Activated CD4-positive, alpha-beta memory T cell treated with anti-CD3 and anti-CD28 coated beads, Interleukin-2, amount 10 ng/mL, durations not matched to agents 7 days and 5 days (primary cell): ENCODE measurements around the gene ELOF1. TPM values are rescaled to one million over a fixed set of nuclear protein-coding genes. Genes with fewer than 3 reads are reported as not detected.

Experiments used
- CTCF ChIA-PET: fragments of 350-600 bp; sonication (Branson Sonifier 250); formaldehyde crosslinking; loops from one replicate; lab custom pipeline; 2021; ENCODE audit warnings: antibody characterized with exemption, inconsistent platforms; lab: Charles Lee
- POLR2A ChIA-PET: fragments of 350-600 bp; sonication (Branson Sonifier 250); formaldehyde crosslinking; loops from one replicate; lab custom pipeline; 2021; ENCODE audit warnings: antibody characterized with exemption; lab: Charles Lee
- DNase-seq: peaks from one replicate; pipeline ENCODE4 v3.0.0-alpha.2; 2020
- H3K27ac Mint-ChIP-seq: one replicate; pipeline ENCODE4 v1.8.0; 2021; ENCODE audit warnings: mild to moderate bottlenecking, mixed read lengths
- H3K27me3 Mint-ChIP-seq: one replicate; pipeline ENCODE4 v1.8.0; 2021; ENCODE audit warnings: mixed read lengths
- H3K36me3 Mint-ChIP-seq: one replicate; pipeline ENCODE4 v1.8.0; 2021; ENCODE audit warnings: low read depth, mixed read lengths
- H3K4me1 Mint-ChIP-seq: one replicate; pipeline ENCODE4 v1.8.0; 2021; ENCODE audit warnings: mixed read lengths
- H3K4me3 Mint-ChIP-seq: one replicate; pipeline ENCODE4 v1.8.0; 2021; ENCODE audit warnings: mild to moderate bottlenecking, mixed read lengths
- H3K9me3 Mint-ChIP-seq: one replicate; pipeline ENCODE4 v1.8.0; 2021; ENCODE audit warnings: mixed read lengths
- total RNA-seq, 2 experiments: library from RNA; stranded (reverse); gene quantifications; one replicate each; pipeline ENCODE4 v1.2.3, GENCODE V29; 2021

Gene ELOF1
- total RNA-seq, 2 experiments from 2014 or later = 49.7 to 50.2 TPM

DNA sequence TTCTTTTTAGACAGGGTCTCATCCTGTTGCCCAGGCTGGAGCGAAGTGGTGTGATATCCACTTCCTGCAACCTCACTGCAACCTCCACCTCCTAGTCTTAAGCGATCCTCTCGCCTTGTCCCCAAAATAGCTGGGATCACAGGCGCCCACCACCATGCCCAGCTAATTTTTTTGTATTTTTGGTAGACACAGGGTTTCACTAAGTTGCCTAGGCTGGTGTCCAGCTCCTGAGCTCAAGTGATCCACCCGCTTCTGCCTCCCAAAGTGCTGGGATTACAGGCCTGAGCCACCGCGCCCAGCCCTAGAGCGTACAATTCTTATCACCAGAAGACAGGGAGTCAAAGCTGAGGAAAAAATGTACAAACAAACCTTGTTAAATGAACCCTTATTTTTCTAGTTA is 4.5 kb upstream of the ELOF1 start:
- Mint-ChIP-seq H3K4me1 (peaks cover 30% of the 10 kb centered on the region), H3K4me3 (no peak overlapping the region), H3K36me3 (no peaks in the 10 kb centered on the region), H3K9me3 (no peaks in the 10 kb centered on the region), H3K27me3 (no peaks in the 10 kb centered on the region), H3K27ac (no peak overlapping the region)
- POLR2A ChIA-PET = no interaction called here
- no peak for DNase-seq
- CTCF ChIA-PET = interaction anchor here (1.2 to 1.4 kb wide), 2 partner anchors 15 to 35 kb away, joined by 3 to 4 read pairs; partner anchors contain the start of gene ECSIT

GRCh38 chr19:11560404-11561051 is 1.5 kb upstream of the ELOF1 start:
- peaks cover 43% of the 10 kb centered on the region for H3K4me1 Mint-ChIP-seq
- peaks cover 10% of the 10 kb centered on the region for H3K36me3 Mint-ChIP-seq
- peak; percentile 64 for DNase-seq
- H3K27me3 Mint-ChIP-seq = no peaks in the 10 kb centered on the region
- H3K9me3 Mint-ChIP-seq = no peaks in the 10 kb centered on the region
- CTCF ChIA-PET = interaction anchor here (0.5 to 3.9 kb wide), 18 partner anchors 8 to 262 kb away, joined by 3 to 20 read pairs (median 3); partner anchors contain the start of genes ACP5, ECSIT, ODAD3 and PRKCSH
- H3K27ac Mint-ChIP-seq = peak overlapping the region; percentile 61
- peak overlapping the region; percentile 68 for H3K4me3 Mint-ChIP-seq
- POLR2A ChIA-PET = interaction anchor here (1.0 to 3.6 kb wide), 6 partner anchors 14 to 54 kb away, joined by 3 to 12 read pairs (median 4); no protein-coding TSS in a partner anchor

DNA sequence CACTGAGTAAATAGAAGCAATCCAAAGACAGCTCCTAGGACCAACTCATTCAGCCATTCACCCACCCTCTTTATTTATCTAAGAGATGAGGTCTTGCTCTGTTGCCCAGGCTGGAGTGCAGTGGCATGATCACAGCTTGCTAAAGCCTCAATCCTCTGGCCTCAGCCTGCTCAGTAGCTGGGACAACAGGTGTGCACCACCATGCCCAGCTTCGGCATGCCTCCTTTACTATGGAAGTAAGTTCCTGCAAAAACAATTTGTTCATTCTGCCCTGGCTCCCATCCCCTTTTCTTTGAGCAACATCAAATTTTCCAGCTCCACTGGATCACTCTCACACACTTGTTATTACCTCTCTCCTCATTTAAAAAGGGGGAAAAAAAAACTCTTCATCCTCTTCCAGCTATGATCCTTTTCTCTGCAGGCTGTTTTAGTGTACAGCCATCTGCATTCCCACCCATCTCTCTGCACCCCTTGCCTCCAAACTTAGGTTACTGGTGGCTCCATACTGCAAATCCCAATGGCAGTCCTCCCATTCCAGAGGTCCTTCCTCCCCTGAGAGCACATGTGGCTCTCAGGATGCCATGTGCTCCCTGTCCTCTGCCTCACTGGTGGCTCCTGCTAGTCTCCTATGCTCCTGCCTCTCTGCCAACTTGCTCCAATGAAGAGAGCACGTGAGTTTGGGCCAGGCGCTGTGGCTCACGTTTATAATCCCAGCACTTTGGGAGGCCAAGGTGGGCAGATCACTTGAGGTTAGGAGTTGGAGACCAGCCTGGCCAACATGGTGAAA is 2.2 kb downstream of the ELOF1 start:
- peaks cover 53% of the 10 kb centered on the region for H3K4me1 Mint-ChIP-seq
- no peak for DNase-seq
- H3K27ac Mint-ChIP-seq = no peak overlapping the region
- no peaks in the 10 kb centered on the region for H3K9me3 Mint-ChIP-seq
- H3K27me3 Mint-ChIP-seq = no peaks in the 10 kb centered on the region
- H3K36me3 Mint-ChIP-seq = peaks cover 25% of the 10 kb centered on the region
- POLR2A ChIA-PET = no interaction called here
- CTCF ChIA-PET = interaction anchor here (0.6 kb wide), 1 partner anchor 104 kb away, joined by 3 read pairs; no protein-coding TSS in a partner anchor
- peak overlapping the region; percentile 37 for H3K4me3 Mint-ChIP-seq

DNA sequence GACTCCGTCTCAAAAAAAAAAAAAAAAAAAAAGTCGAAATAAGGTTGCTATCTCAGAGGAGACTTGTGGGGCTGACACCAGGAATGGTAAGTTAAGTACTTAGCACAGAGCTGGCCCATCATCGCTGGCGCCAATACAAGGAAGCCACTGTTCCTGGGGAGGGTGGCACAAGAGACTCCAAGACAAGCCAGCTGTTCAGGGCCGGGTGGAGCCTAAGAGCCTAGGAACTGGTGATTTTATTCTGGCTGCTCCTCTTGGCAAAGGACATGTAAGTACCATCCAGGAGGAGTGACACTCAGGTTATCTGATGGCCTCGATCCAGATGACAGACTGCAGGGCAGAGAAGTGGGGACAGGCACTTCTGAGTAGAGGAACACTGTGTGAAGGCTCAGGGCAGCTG is 3.8 kb downstream of the ELOF1 start:
- Mint-ChIP-seq H3K4me3 (peak overlapping the region; percentile 11), H3K4me1 (peaks cover 44% of the 10 kb centered on the region), H3K27me3 (no peaks in the 10 kb centered on the region), H3K27ac (no peak overlapping the region), H3K9me3 (no peaks in the 10 kb centered on the region), H3K36me3 (peaks cover 25% of the 10 kb centered on the region)
- ChIA-PET CTCF (interaction anchor here (0.6 to 1.1 kb wide), 2 partner anchors 18 to 1118 kb away, joined by 3 read pairs; no protein-coding TSS in a partner anchor), POLR2A (no interaction called here)
- no peak for DNase-seq

DNA sequence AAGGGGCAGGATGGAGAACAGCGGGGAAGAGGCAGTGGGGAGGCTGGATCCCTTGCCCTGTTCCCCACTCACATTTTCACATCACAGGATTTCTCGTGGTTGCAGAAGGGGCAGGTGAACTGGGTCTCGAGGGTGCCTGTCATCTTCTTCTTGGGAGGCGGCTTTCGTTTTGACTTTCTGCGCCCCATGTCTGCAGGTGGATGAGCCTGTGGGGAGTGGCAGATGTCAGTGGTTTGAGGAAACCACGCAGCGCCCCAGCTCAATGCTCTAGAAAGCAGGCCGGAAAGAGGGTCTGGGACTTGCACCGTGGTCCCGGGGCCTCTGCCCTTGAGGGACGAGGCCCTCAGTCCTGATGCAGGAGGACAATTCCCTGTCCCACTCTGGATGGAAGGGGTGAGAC is 4.9 kb downstream of the ELOF1 start:
- no peaks in the 10 kb centered on the region for H3K27me3 Mint-ChIP-seq
- no peaks in the 10 kb centered on the region for H3K9me3 Mint-ChIP-seq
- DNase-seq = peak; percentile 38
- peaks cover 38% of the 10 kb centered on the region for H3K4me1 Mint-ChIP-seq
- ChIA-PET POLR2A (no interaction called here), CTCF (interaction anchor here (0.7 to 1.1 kb wide), 3 partner anchors 17 to 71 kb away, joined by 3 read pairs; no protein-coding TSS in a partner anchor)
- no peak overlapping the region for H3K4me3 Mint-ChIP-seq
- H3K27ac Mint-ChIP-seq = peak overlapping the region; percentile 55
- H3K36me3 Mint-ChIP-seq = peaks cover 25% of the 10 kb centered on the region

- DNase-seq = no peak
- Mint-ChIP-seq H3K4me1 (peaks cover 29% of the 10 kb centered on the region), H3K36me3 (peaks cover 22% of the 10 kb centered on the region), H3K4me3 (no peak overlapping the region), H3K9me3 (no peaks in the 10 kb centered on the region), H3K27ac (no peak overlapping the region), H3K27me3 (no peaks in the 10 kb centered on the region)
- ChIA-PET POLR2A (no interaction called here), CTCF (no interaction called here)
Measured at GRCh38 chr19:11552666-11553372, 6.2 kb downstream of the ELOF1 start.

DNA sequence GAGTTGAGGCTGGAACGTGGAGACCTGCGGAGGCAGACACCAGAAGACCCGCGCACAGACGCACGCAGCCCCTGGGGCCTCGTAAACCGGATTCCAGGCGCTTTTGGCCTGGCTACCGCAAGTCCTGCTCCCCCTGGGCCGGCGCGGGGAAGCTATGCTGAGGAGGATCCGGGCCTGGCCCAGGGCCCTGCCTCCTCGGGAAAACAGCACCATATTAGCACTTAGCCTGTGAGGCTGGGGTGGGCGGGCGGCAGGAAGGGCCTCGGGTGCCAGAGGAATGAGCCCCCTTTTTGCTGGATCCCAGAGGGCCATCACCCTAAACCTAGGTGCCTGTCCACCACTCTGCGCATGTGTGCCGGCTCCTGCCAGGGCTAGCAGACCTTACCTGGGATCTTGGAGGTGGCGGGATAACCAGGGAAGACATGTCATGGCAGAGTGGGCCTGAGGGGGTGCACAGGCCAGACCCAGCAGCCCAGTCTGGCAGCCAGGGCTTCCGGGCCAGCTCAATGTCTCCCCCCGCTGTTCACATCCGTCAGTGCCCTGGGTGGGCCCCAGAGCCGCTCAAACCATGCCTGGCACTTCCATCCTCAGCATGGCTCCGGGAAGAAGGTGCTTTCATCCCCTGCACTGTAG is 7.3 kb downstream of the ELOF1 start:
- H3K27me3 Mint-ChIP-seq = no peaks in the 10 kb centered on the region
- no peak overlapping the region for H3K27ac Mint-ChIP-seq
- H3K9me3 Mint-ChIP-seq = no peaks in the 10 kb centered on the region
- DNase-seq = no peak
- CTCF ChIA-PET = interaction anchor here (0.5 to 0.6 kb wide), 2 partner anchors 62 to 202 kb away, joined by 3 to 5 read pairs; no protein-coding TSS in a partner anchor
- H3K4me3 Mint-ChIP-seq = no peak overlapping the region
- H3K4me1 Mint-ChIP-seq = peaks cover 20% of the 10 kb centered on the region
- POLR2A ChIA-PET = no interaction called here
- H3K36me3 Mint-ChIP-seq = peaks cover 19% of the 10 kb centered on the region

DNA sequence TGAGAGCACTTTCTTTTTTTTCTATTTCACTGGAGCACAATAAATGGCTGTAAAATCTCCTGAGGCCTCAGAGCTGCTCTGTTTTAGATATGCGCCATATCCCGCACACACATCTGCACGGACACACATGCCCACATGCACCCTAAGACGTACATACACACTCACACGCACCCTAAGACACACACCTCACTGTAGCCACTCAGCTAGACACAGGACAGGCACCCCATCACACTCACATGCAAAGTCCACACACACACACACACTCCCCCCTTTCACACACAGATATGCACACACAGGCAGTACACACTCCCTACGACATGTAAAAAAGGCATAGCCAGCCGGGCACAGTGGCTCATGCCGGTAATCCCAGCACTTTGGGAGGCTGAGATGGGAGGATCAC is 8.8 kb downstream of the ELOF1 start:
- no peaks in the 10 kb centered on the region for H3K27me3 Mint-ChIP-seq
- peaks cover 12% of the 10 kb centered on the region for H3K36me3 Mint-ChIP-seq
- no peaks in the 10 kb centered on the region for H3K9me3 Mint-ChIP-seq
- H3K4me3 Mint-ChIP-seq = no peak overlapping the region
- no peak for DNase-seq
- ChIA-PET CTCF (interaction anchor here (0.6 kb wide), 1 partner anchor 32 kb away, joined by 3 read pairs; no protein-coding TSS in a partner anchor), POLR2A (no interaction called here)
- H3K27ac Mint-ChIP-seq = no peak overlapping the region
- peaks cover 16% of the 10 kb centered on the region for H3K4me1 Mint-ChIP-seq

DNA sequence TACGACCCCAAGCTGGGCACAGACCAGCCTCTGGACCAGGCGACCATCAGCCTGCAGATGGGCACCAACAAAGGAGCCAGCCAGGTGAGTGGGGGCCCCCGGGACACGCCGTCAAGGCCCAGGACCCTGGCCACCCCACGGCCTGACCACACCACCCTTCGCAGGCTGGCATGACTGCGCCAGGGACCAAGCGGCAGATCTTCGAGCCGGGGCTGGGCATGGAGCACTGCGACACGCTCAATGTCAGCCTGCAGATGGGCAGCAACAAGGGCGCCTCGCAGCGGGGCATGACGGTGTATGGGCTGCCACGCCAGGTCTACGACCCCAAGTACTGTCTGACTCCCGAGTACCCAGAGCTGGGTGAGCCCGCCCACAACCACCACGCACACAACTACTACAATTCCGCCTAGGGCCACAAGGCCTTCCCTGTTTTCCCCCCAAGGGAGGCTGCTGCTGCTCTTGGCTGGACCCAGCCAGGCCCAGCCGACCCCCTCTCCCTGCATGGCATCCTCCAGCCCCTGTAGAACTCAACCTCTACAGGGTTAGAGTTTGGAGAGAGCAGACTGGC is 9.6 kb downstream of the ELOF1 start:
- no peak for DNase-seq
- peaks cover 11% of the 10 kb centered on the region for H3K36me3 Mint-ChIP-seq

DNA sequence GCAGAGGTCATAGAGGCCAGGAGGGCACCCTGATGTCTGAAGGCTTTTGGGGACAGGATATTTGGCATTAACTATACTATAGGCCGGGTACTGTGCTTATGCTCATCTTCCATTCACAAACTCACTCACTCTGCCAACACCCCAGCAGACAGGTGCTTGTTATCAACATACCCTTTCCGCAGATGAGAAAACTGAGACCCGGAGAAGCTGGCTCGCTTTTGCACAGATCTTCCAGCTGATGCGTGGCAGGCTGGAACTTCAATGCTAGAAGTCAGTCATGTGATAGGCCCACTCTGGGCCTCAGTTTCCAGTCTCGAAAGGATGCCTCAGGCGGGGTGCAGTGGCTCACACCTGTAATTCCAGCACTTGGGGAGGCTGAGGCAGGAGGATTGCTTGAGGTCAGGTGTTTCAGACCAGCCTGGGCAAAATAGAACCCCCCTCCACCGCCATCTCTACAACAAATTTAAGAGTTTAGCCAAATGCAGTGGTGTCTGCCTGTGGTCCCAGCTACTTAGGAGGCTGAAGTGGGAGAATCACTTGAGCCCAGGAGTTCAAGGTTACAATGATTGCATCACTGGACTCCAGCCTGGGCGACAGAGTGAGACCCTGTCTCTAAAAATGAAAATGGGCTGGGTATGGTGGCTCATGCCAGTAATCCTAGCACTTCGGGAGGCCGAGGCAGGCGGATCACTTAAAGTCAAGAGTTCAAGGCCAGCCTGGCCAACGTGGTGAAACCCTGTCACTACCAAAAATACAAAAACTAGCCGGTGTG is 10.9 kb downstream of the ELOF1 start:
- POLR2A ChIA-PET = no interaction called here
- Mint-ChIP-seq H3K27me3 (peaks cover 5% of the 10 kb centered on the region), H3K27ac (no peak overlapping the region), H3K9me3 (no peaks in the 10 kb centered on the region), H3K4me3 (no peak overlapping the region), H3K36me3 (peaks cover 6% of the 10 kb centered on the region), H3K4me1 (peaks cover 3% of the 10 kb centered on the region)
- CTCF ChIA-PET = interaction anchor here (0.8 kb wide), 1 partner anchor 12 kb away, joined by 3 read pairs; no protein-coding TSS in a partner anchor
- DNase-seq = no peak

More for the DNA sequence above, 9.6 kb downstream of the ELOF1 start:
- Mint-ChIP-seq H3K4me3 (no peak overlapping the region), H3K4me1 (peaks cover 14% of the 10 kb centered on the region), H3K9me3 (no peaks in the 10 kb centered on the region), H3K27ac (no peak overlapping the region), H3K27me3 (no peaks in the 10 kb centered on the region)
- POLR2A ChIA-PET = no interaction called here
- CTCF ChIA-PET = interaction anchor here (0.8 kb wide), 1 partner anchor 13 kb away, joined by 3 read pairs; no protein-coding TSS in a partner anchor

DNA sequence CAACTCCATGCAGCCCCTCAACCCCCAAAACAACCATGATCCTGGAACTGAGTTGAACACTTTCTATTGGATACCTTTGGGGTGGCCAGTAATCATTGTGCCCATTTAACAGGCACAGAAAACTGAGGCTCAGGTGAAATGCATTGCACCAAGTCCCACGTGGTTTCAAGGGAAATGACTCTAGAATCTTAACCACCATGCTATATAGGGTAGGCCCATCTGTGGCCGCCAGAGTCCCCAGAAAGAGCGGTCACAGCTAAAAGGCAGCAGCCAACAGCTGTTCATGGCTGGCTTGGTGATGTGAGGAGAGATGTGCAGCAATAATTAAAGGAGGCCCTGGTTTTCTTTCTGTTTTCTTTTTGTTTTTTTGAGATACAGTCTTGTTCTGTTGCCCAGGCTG is 17.8 kb downstream of the ELOF1 start:
- H3K4me1 Mint-ChIP-seq = peaks cover 5% of the 10 kb centered on the region
- no peak overlapping the region for H3K27ac Mint-ChIP-seq
- peaks cover 27% of the 10 kb centered on the region for H3K27me3 Mint-ChIP-seq
- DNase-seq = no peak
- H3K36me3 Mint-ChIP-seq = no peaks in the 10 kb centered on the region
- ChIA-PET POLR2A (interaction anchor here (0.8 kb wide), 1 partner anchor 34 kb away, joined by 3 read pairs; no protein-coding TSS in a partner anchor), CTCF (no interaction called here)
- no peak overlapping the region for H3K4me3 Mint-ChIP-seq
- H3K9me3 Mint-ChIP-seq = no peaks in the 10 kb centered on the region
